ENCODE data around the gene RB1. TPM values are rescaled to one million over a fixed set of nuclear protein-coding genes. Genes with fewer than 3 reads are reported as not detected.

Gene RB1
- total RNA-seq, 1 donor from 2014 or later = 10.6 TPM

GRCh38 chr13:48457578-48458242 is 154.2 kb downstream of the RB1 start:
- intact Hi-C loops (cut with DNase I) = no loop called here
- DNase-seq (ENCODE audit: low spot score in 2 of 2) = no peak

GRCh38 chr13:48475230-48475629 is 171.7 kb downstream of the RB1 start:
- Histone ChIP-seq H3K36me3 (peaks cover 0 to 9% of the 10 kb centered on the region in 2 donors), H3K4me1 (no peaks in the 10 kb centered on the region), H3K4me3 (no peak overlapping the region), H3K27ac (no peak overlapping the region), H3K9me3 (no peaks in the 10 kb centered on the region), H3K27me3 (no peaks in the 10 kb centered on the region)
- DNase-seq (ENCODE audit: low spot score in 2 of 2) = no peak
- intact Hi-C loops (cut with DNase I) = no loop called here
- TF ChIP-seq CTCF (IDR thresholded peaks at IDR 0.05) = no peak

More at GRCh38 chr13:48457578-48458242, 154.2 kb downstream of the RB1 start:
- Histone ChIP-seq H3K36me3 (peaks cover 27 to 58% of the 10 kb centered on the region in 2 donors), H3K4me3 (no peak overlapping the region), H3K27ac (no peak overlapping the region), H3K27me3 (no peaks in the 10 kb centered on the region), H3K4me1 (no peaks in the 10 kb centered on the region), H3K9me3 (no peaks in the 10 kb centered on the region)
- TF ChIP-seq CTCF (IDR thresholded peaks at IDR 0.05) = no peak

GRCh38 chr13:48476215-48476614 is 172.7 kb downstream of the RB1 start:
- Histone ChIP-seq H3K9me3 (no peaks in the 10 kb centered on the region), H3K4me1 (no peaks in the 10 kb centered on the region), H3K36me3 (peaks cover 0 to 9% of the 10 kb centered on the region in 2 donors), H3K4me3 (no peak overlapping the region), H3K27ac (no peak overlapping the region), H3K27me3 (no peaks in the 10 kb centered on the region)
- no peak for TF ChIP-seq CTCF (IDR thresholded peaks at IDR 0.05)
- DNase-seq (ENCODE audit: low spot score in 2 of 2) = no peak
- intact Hi-C loops (cut with DNase I) = no loop called here

- H3K4me3 ChIP-seq = peak overlapping the region in 1 of 2 donors; percentile 23
- H3K4me1 ChIP-seq = no peaks in the 10 kb centered on the region
- peak overlapping the region in 1 of 2 donors; percentile 11 for H3K27ac ChIP-seq
- H3K36me3 ChIP-seq = peaks cover 0 to 9% of the 10 kb centered on the region in 2 donors
- DNase-seq (ENCODE audit: low spot score in 2 of 2) = no peak
- no peaks in the 10 kb centered on the region for H3K27me3 ChIP-seq
- no peaks in the 10 kb centered on the region for H3K9me3 ChIP-seq
- no peak for TF ChIP-seq CTCF (IDR thresholded peaks at IDR 0.05)
- intact Hi-C loops (cut with DNase I) = no loop called here
These were observed 173.1 kb downstream of the RB1 start for GRCh38 chr13:48476686-48477085.

GRCh38 chr13:48477191-48477855 is 173.8 kb downstream of the RB1 start:
- Histone ChIP-seq H3K4me1 (no peaks in the 10 kb centered on the region), H3K27me3 (no peaks in the 10 kb centered on the region), H3K4me3 (no peak overlapping the region), H3K9me3 (no peaks in the 10 kb centered on the region), H3K27ac (peak overlapping the region in 1 of 2 donors; percentile 11), H3K36me3 (peaks cover 0 to 13% of the 10 kb centered on the region in 2 donors)
- intact Hi-C loops (cut with DNase I) = no loop called here
- TF ChIP-seq CTCF (IDR thresholded peaks at IDR 0.05) = no peak
- DNase-seq (ENCODE audit: low spot score in 2 of 2) = no peak
